T-helper 1 cell (primary cell): ENCODE data around the gene CCNK.

ENCODE experiments used
- DNase-seq, 5 donors: peaks; one replicate each; pipeline ENCODE4 v3.0.0-alpha.2; 2012 to 2020

CCNK gene

GRCh38 chr14:99538275-99538674 is 57.1 kb downstream of the CCNK start:
- DNase-seq = no peak

GRCh38 chr14:99538733-99539132 is 57.5 kb downstream of the CCNK start:
- DNase-seq = no peak

- no peak for DNase-seq
These were observed 58.3 kb downstream of the CCNK start for GRCh38 chr14:99539491-99539890.

- no peak for DNase-seq
These were observed 59.2 kb downstream of the CCNK start for GRCh38 chr14:99540196-99541032.

- DNase-seq = no peak
These were observed 60.0 kb downstream of the CCNK start for GRCh38 chr14:99541211-99541610.

- no peak for DNase-seq
These were observed 60.7 kb downstream of the CCNK start for GRCh38 chr14:99541677-99542470.

GRCh38 chr14:99542566-99542965 is 61.4 kb downstream of the CCNK start:
- no peak for DNase-seq

GRCh38 chr14:99543370-99543769 is 62.2 kb downstream of the CCNK start:
- DNase-seq = no peak

GRCh38 chr14:99543985-99544384 is 62.8 kb downstream of the CCNK start:
- no peak for DNase-seq

- DNase-seq = no peak
These were observed 63.8 kb downstream of the CCNK start for GRCh38 chr14:99544991-99545390.

- DNase-seq = no peak
These were observed 64.4 kb downstream of the CCNK start for GRCh38 chr14:99545586-99545985.

GRCh38 chr14:99546234-99546879 is 65.1 kb downstream of the CCNK start:
- no peak for DNase-seq

- no peak for DNase-seq
These were observed 67.0 kb downstream of the CCNK start for GRCh38 chr14:99548255-99548654.

- DNase-seq = no peak
These were observed 67.8 kb downstream of the CCNK start for GRCh38 chr14:99548871-99549515.

- no peak for DNase-seq
These were observed 68.5 kb downstream of the CCNK start for GRCh38 chr14:99549684-99550083.

- no peak for DNase-seq
These were observed 69.3 kb downstream of the CCNK start for GRCh38 chr14:99550387-99550992.

- no peak for DNase-seq
These were observed 70.1 kb downstream of the CCNK start for GRCh38 chr14:99551034-99551922.

- no peak for DNase-seq
These were observed 70.9 kb downstream of the CCNK start for GRCh38 chr14:99552021-99552553.

GRCh38 chr14:99552572-99553216 is 71.5 kb downstream of the CCNK start:
- DNase-seq = no peak

- DNase-seq = no peak
These were observed 73.0 kb downstream of the CCNK start for GRCh38 chr14:99554184-99554583.
